CD4-positive, alpha-beta T cell treated with Interleukin-17A for 1 hour (primary cell): ENCODE results near the gene C1orf21.
"Not testable (repeated sequence)": the region's sequence is repeated elsewhere in the genome, so short reads cannot be mapped to it uniquely, and the experiment has no call there.

Experiments
- DNase-seq: peaks from one replicate; pipeline ENCODE4 v3.0.0-alpha.2; 2020

Gene C1orf21

GRCh38 chr1:184386312-184387068 is at the start of gene C1orf21:
Gene C1orf21 (plus strand): TSS chr1:184387029. CDS start chr1:184477510, 90,481 bp downstream.
- peak; percentile 72 for DNase-seq

- DNase-seq, result not testable (repeated sequence)
These were observed 49.0 kb upstream of the C1orf21 start for GRCh38 chr1:184337865-184338264.

GRCh38 chr1:184340984-184341383 is 45.8 kb upstream of the C1orf21 start:
- no peak for DNase-seq

- DNase-seq, result no peak
These were observed 36.3 kb upstream of the C1orf21 start for GRCh38 chr1:184350573-184350972.

- DNase-seq, result no peak
These were observed 35.3 kb upstream of the C1orf21 start for GRCh38 chr1:184351416-184351975.

- DNase-seq, result no peak
These were observed 34.1 kb upstream of the C1orf21 start for GRCh38 chr1:184352776-184353175.

- no peak for DNase-seq
These were observed 32.1 kb upstream of the C1orf21 start for GRCh38 chr1:184354719-184355118.

GRCh38 chr1:184356891-184357290 is 29.9 kb upstream of the C1orf21 start:
- DNase-seq, result no peak

- no peak for DNase-seq
These were observed 28.6 kb upstream of the C1orf21 start for GRCh38 chr1:184358256-184358655.

- DNase-seq, result no peak
These were observed 26.9 kb upstream of the C1orf21 start for GRCh38 chr1:184359909-184360308.

- DNase-seq, result no peak
These were observed 24.0 kb upstream of the C1orf21 start for GRCh38 chr1:184362876-184363275.

- no peak for DNase-seq
These were observed 21.1 kb upstream of the C1orf21 start for GRCh38 chr1:184365699-184366098.

GRCh38 chr1:184366997-184367396 is 19.8 kb upstream of the C1orf21 start:
- no peak for DNase-seq

GRCh38 chr1:184367427-184368038 is 19.3 kb upstream of the C1orf21 start:
- DNase-seq, result no peak

GRCh38 chr1:184368354-184368753 is 18.5 kb upstream of the C1orf21 start:
- DNase-seq, result no peak

- no peak for DNase-seq
These were observed 16.0 kb upstream of the C1orf21 start for GRCh38 chr1:184370850-184371249.

- DNase-seq, result no peak
These were observed 13.7 kb upstream of the C1orf21 start for GRCh38 chr1:184373155-184373554.

- no peak for DNase-seq
These were observed 10.5 kb upstream of the C1orf21 start for GRCh38 chr1:184376369-184376768.

GRCh38 chr1:184379111-184379752 is 7.6 kb upstream of the C1orf21 start:
- DNase-seq, result no peak

- peak; percentile 9 for DNase-seq
These were observed 6.4 kb upstream of the C1orf21 start for GRCh38 chr1:184380468-184380867.

GRCh38 chr1:184383772-184384323 is 3.0 kb upstream of the C1orf21 start:
- no peak for DNase-seq

- DNase-seq, result no peak
These were observed 941 bp upstream of the C1orf21 start for GRCh38 chr1:184385865-184386311.

GRCh38 chr1:184387069-184387475 is 243 bp downstream of the C1orf21 start:
- no peak for DNase-seq
